Type B pancreatic cell (in vitro differentiated cells): Measurements from ENCODE around the gene ATPAF1. TPM values are rescaled to one million over a fixed set of nuclear protein-coding genes. Genes with fewer than 3 reads are reported as not detected.

Experiments
- DNase-seq: peaks from one replicate; pipeline ENCODE4 v3.0.0; 2021; ENCODE audit warnings: mixed read lengths; ENCODE audit not compliant: unreplicated experiment; ENCODE audit errors: extremely low spot score
- H3K27ac Mint-ChIP-seq: 2 replicates; pipeline ENCODE4 v1.8.0; 2021; ENCODE audit warnings: mild to moderate bottlenecking, mixed read lengths
- H3K27me3 Mint-ChIP-seq: 2 replicates; pipeline ENCODE4 v1.8.0; 2021; ENCODE audit warnings: mixed read lengths
- H3K36me3 Mint-ChIP-seq: 2 replicates; pipeline ENCODE4 v1.8.0; 2021; ENCODE audit warnings: mixed read lengths
- H3K4me1 Mint-ChIP-seq: one replicate; pipeline ENCODE4 v1.8.0; 2021; ENCODE audit warnings: mixed read lengths; ENCODE audit not compliant: unreplicated experiment
- H3K4me3 Mint-ChIP-seq: 2 replicates; pipeline ENCODE4 v1.8.0; 2021; ENCODE audit warnings: mild to moderate bottlenecking, mixed read lengths
- H3K9me3 Mint-ChIP-seq: 2 replicates; pipeline ENCODE4 v1.8.0; 2021; ENCODE audit warnings: mixed read lengths
- CTCF ChIP-seq: fragments of 200-600 bp; sonication (generic); conservative IDR thresholded peaks from 2 replicates; pipeline ENCODE4 v1.5.0; 2021; ENCODE audit warnings: antibody characterized with exemption, mild to moderate bottlenecking
- total RNA-seq: library from RNA; stranded (reverse); gene quantifications from 2 replicates; pipeline ENCODE4 v1.2.1, GENCODE V29; 2021; ENCODE audit warnings: low replicate concordance

ATPAF1 gene
- total RNA-seq, 1 donor from 2014 or later: 55.7 TPM

GRCh38 chr1:46621930-46622329 lies 46.2 kb downstream of the ATPAF1 start:
- no peak for DNase-seq
- Mint-ChIP-seq H3K4me1 (peaks cover 24% of the 10 kb centered on the region), H3K9me3 (no peaks in the 10 kb centered on the region), H3K27ac (no peak overlapping the region), H3K4me3 (no peak overlapping the region), H3K36me3 (no peaks in the 10 kb centered on the region), H3K27me3 (peaks cover 11% of the 10 kb centered on the region)
- TF ChIP-seq CTCF: no peak

GRCh38 chr1:46619656-46620258 lies 48.4 kb downstream of the ATPAF1 start:
- H3K9me3 Mint-ChIP-seq: no peaks in the 10 kb centered on the region
- peaks cover 12% of the 10 kb centered on the region for H3K27me3 Mint-ChIP-seq
- H3K36me3 Mint-ChIP-seq: no peaks in the 10 kb centered on the region
- H3K4me3 Mint-ChIP-seq: no peak overlapping the region
- TF ChIP-seq CTCF: no peak
- peaks cover 29% of the 10 kb centered on the region for H3K4me1 Mint-ChIP-seq
- DNase-seq: no peak
- no peak overlapping the region for H3K27ac Mint-ChIP-seq

GRCh38 chr1:46618754-46619415 lies 49.3 kb downstream of the ATPAF1 start:
- no peak for TF ChIP-seq CTCF
- H3K4me3 Mint-ChIP-seq: no peak overlapping the region
- H3K36me3 Mint-ChIP-seq: no peaks in the 10 kb centered on the region
- peaks cover 22% of the 10 kb centered on the region for H3K4me1 Mint-ChIP-seq
- peaks cover 12% of the 10 kb centered on the region for H3K27me3 Mint-ChIP-seq
- DNase-seq: no peak
- H3K9me3 Mint-ChIP-seq: no peaks in the 10 kb centered on the region
- H3K27ac Mint-ChIP-seq: no peak overlapping the region

GRCh38 chr1:46617833-46618232 lies 50.3 kb downstream of the ATPAF1 start:
- peak overlapping the region; percentile 90 for H3K4me3 Mint-ChIP-seq
- no peaks in the 10 kb centered on the region for H3K36me3 Mint-ChIP-seq
- H3K9me3 Mint-ChIP-seq: no peaks in the 10 kb centered on the region
- H3K4me1 Mint-ChIP-seq: peaks cover 18% of the 10 kb centered on the region
- no peak for TF ChIP-seq CTCF
- peaks cover 12% of the 10 kb centered on the region for H3K27me3 Mint-ChIP-seq
- DNase-seq: no peak
- H3K27ac Mint-ChIP-seq: no peak overlapping the region

- H3K36me3 Mint-ChIP-seq: no peaks in the 10 kb centered on the region
Measured at GRCh38 chr1:46617108-46617800, 50.9 kb downstream of the ATPAF1 start.

More at GRCh38 chr1:46617108-46617800, 50.9 kb downstream of the ATPAF1 start:
- Mint-ChIP-seq H3K27me3 (peaks cover 12% of the 10 kb centered on the region), H3K27ac (peak overlapping the region; percentile 73), H3K4me1 (peaks cover 18% of the 10 kb centered on the region), H3K9me3 (no peaks in the 10 kb centered on the region), H3K4me3 (peak overlapping the region; percentile 90)
- no peak for DNase-seq
- no peak for TF ChIP-seq CTCF
